Endothelial cell of umbilical vein (primary cell): ENCODE results near the gene ZNF181.

Source experiments
- POLR2AphosphoS5 ChIP-seq: IDR thresholded peaks from 2 replicates; pipeline ENCODE4 v1.6.1; 2012; ENCODE audit warnings: low read depth, mild to moderate bottlenecking, control low read depth, low read length, moderate library complexity; ENCODE audit not compliant: insufficient read depth
- TF ChIP-seq, protein P1 (sequence below), 2 donors: IDR thresholded peaks; 1 replicate in 1 of 2; 2 replicates in 1 of 2; pipeline ENCODE4 v1.5.1; 2011; ENCODE audit warnings: low read length in 2 of 2, mild to moderate bottlenecking in 2 of 2, moderate library complexity in 2 of 2, control low read depth in 1 of 2, inconsistent platforms in 1 of 2, low read depth in 1 of 2; ENCODE audit not compliant: insufficient read depth in 1 of 2; ENCODE audit errors: extremely low read depth in 1 of 2

DNA sequence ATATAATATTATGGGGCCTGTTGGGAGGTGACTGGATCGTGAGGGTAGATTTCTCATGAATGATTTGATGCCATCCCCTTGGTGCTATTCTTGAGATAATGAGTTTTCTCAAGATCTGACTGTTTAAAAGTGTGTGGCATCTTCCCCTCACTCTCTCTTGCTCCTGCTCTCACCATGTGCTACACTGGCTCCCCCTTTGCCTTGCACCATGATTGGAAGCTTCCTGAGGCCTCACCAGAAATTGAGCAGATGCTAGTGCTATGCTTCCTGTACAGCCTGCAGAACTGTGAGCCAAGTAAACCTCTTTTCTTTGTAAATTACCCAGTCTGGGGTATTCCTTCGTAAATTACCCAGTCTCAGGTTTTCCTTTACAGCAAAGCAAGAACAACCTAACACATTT, 40.8 kb downstream of the ZNF181 start:
- no peak for TF ChIP-seq POLR2AphosphoS5
- TF ChIP-seq, protein P1, sequence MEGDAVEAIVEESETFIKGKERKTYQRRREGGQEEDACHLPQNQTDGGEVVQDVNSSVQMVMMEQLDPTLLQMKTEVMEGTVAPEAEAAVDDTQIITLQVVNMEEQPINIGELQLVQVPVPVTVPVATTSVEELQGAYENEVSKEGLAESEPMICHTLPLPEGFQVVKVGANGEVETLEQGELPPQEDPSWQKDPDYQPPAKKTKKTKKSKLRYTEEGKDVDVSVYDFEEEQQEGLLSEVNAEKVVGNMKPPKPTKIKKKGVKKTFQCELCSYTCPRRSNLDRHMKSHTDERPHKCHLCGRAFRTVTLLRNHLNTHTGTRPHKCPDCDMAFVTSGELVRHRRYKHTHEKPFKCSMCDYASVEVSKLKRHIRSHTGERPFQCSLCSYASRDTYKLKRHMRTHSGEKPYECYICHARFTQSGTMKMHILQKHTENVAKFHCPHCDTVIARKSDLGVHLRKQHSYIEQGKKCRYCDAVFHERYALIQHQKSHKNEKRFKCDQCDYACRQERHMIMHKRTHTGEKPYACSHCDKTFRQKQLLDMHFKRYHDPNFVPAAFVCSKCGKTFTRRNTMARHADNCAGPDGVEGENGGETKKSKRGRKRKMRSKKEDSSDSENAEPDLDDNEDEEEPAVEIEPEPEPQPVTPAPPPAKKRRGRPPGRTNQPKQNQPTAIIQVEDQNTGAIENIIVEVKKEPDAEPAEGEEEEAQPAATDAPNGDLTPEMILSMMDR (IDR thresholded peaks at IDR 0.05; ENCODE audit: extremely low read depth in 1 of 2, insufficient read depth in 1 of 2, low read depth in 1 of 2, low read length in 2 of 2), result no peak
